NCI-H1105 treated with DMSO at 0.1 percent for 48 hours (cell line): Measurements from ENCODE around the gene THBS4.
"Not testable (repeated sequence)": the region's sequence is repeated elsewhere in the genome, so short reads cannot be mapped to it uniquely, and the experiment has no call there.

Experiments
- DNase-seq: peaks from one replicate; lab custom pipeline; 2025; lab: John Stamatoyannopoulos, UW

THBS4 gene

GRCh38 chr5:80076131-80077050, 41.2 kb downstream of the THBS4 start:
- DNase-seq: no peak

- DNase-seq: no peak
These were observed 42.0 kb downstream of the THBS4 start for GRCh38 chr5:80077051-80077714.

DNA sequence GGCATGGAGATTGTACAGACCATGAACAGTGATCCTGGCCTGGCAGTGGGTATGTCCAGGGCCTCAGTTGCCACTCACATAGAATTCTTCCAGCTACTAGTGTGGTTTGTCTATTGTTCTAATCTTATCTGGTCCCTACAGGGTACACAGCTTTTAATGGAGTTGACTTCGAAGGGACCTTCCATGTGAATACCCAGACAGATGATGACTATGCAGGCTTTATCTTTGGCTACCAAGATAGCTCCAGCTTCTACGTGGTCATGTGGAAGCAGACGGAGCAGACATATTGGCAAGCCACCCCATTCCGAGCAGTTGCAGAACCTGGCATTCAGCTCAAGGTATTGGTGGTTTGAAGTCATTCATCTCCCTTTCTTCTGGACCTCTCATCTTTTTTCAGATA, 43.8 kb downstream of the THBS4 start:
- DNase-seq: no peak

DNA sequence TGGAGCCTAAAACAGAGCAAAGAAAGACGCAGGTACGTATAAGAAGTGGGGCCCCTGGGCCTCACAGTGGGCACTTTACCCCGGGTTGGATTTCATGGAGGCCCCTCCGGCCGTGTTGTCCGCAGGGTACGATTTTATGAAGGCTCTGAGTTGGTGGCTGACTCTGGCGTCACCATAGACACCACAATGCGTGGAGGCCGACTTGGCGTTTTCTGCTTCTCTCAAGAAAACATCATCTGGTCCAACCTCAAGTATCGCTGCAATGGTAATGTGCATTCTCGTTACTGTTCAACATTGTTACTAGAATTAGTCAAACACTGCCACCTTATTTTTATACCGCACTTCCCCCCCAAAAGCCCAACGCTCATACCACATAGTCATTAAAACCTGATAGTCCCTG, 47.1 kb downstream of the THBS4 start:
- DNase-seq: no peak

DNA sequence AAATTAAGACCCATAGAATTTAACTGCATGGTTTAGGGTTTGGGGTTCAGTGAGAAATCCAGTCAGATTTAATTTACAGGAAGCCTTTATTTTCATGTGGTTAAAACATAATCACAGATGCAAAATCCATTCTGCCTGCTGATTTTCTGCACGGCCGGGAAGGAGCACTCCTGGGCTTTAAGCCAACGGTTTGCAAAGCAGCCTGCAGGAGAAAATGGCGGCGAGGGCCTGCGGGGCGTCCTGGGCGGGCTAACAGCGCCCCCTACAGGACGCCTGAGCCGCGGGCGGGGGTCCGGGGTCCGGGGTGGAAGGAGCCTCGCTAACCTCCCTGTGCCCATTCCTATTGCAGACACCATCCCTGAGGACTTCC, 47.6 kb downstream of the THBS4 start:
- peak; percentile 71 for DNase-seq

DNA sequence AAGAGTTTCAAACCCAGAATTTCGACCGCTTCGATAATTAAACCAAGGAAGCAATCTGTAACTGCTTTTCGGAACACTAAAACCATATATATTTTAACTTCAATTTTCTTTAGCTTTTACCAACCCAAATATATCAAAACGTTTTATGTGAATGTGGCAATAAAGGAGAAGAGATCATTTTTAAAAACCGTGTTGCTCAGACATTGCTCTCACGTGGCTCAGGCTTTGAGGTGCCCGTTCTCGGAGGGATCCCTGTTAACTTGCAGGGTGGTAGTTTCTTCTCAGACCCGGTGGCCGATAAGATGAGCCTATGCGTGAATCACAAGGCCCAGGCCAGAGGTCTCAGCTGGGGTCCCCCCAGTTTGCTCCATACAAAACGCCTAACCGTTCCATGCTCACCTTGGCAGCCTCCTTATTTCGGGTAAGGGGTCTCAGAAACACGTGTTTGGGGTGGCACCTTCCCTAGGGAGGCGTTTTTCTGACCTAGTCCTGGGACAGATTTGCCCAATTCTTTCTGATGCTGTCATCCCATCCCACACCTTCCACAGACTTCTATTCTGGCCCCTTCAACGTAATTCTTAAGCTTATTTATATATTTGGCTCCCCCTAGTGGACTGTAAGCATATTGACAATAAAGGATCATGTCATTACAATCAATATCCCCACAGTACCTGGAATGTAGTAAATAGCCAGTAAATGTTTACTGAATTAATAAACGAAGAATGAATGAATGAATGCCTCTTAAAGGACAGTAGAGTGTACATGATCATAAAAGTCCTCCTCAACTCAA, 48.1 kb downstream of the THBS4 start:
- peak; percentile 78 for DNase-seq

- DNase-seq: no peak
These were observed 55.7 kb downstream of the THBS4 start for GRCh38 chr5:80090884-80091166.

DNA sequence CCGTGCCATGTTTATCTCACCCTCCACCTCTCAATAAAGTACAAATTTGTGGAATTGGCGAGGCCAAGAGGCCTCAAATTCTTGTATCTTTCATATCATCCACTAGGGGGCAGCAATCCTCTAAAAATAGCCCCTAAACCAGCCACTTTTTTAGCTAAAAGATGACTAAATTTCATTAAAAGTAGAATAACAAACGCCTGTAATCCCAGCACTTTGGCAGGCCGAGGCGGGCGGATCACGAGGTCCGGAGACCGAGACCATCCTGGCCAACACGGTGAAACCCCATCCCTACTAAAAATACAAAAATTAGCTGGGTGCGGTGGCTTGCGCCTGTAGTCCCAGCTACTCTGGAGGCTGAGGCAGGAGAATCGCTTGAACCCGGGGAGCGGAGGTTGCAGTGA, 56.6 kb downstream of the THBS4 start:
- peak; percentile 26 for DNase-seq

DNA sequence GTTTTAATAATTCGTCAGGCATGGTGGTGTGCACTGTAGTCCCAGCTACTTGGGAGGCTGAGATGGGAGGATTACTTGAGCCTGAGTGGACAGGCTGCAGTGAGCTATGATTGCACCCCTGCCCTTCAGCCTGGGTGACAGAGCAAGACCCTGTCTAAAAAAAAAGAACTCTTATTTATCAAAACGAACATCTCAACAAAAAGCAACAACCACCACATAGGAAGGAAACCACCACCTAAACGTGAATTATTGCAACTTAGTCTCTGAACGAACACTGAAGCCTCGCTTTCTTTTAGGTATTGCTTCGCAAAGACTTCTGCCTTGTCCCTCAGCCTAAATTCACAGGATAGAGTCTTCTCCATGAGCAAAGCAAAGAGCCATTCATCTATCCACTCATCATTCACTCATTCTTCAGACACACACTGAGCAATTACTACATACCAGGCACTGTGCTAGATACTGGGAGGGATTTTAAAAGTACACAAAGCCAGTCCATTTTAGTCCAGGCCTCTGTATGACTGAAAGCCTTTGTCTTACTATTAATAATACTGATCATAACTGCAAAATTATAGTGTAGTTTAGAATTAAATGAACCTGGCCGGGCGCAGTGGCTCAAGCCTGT, 57.4 kb downstream of the THBS4 start:
- DNase-seq: no peak

DNA sequence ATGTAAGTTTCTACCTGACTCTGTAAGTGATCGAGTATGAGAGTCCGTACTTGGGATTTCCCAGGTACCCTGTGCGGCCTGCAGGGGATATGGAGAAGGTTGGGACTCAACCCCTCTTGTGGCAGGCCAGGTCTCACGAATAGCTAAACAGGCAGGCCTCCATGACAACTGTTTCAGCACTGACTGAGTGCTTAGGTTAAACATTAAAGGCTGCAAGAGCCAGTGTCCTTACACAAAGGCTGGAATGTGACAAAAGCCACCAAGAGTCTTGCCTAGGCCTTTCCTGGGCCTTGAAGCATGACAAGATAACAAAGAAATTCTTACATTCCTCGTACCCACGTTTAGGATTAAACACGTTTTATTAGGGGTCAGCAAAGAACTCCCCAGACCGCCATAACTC, 58.6 kb downstream of the THBS4 start:
- no peak for DNase-seq

GRCh38 chr5:80094236-80094738, 59.1 kb downstream of the THBS4 start:
- no peak for DNase-seq

- no peak for DNase-seq
These were observed 62.3 kb downstream of the THBS4 start for GRCh38 chr5:80097451-80097850.

DNA sequence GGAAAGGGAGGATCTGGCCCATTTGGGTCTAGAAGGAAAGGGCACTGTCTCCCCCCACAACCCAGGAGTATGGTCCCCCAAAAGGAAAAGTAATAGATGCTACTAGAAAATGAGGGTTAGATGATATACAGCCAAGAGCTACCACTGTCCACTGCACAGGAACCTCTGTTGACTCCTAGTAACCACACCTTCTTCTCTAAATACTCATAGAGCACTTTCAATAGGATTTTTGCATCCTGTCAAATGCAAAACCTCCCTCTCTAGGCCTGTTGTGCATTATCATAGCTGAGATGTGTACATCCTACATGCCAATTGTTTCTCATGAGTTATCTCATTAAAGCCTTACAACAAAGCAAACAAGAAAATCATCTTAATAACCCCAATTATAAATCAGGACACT, 66.8 kb downstream of the THBS4 start:
- no peak for DNase-seq

DNA sequence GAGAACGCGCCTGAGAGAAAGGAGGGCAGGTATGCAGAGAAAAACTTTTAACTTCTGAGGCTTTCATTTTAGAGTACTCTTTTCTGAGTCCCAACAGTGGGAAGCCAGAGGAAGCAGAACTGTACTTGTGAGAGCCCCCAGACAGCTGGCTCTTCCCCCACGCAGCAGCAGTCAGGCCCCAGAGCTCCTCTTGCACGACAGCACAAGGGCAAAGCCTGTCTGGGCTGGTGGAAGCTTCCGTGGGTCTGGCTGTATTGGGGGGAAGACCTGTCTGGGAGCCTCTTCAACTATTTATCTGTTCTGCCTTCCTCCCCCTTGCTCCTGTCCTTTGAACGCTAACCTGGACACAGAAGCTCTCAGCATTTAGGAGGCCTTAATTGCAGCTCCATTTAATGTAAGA, 68.2 kb downstream of the THBS4 start:
- no peak for DNase-seq

- DNase-seq: no peak
These were observed 70.7 kb downstream of the THBS4 start for GRCh38 chr5:80105698-80106439.

DNA sequence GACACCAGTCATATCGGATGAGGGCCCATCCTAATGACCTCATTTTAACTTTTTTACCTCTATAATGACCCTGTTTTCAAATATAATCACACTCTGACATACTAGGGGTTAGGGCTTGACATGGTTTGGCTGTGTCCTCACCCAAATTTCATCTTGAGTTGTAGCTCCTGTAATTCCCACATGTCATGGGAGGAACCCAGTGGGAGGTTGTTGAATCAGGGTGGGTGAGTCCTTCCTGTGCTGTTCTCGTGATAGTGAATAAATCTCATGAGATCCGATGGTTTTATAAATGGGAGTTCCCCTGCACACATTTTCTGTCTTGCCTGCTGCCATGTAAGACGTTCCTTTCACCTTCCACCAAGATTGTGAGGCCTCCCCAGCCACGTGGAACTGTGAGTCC, 71.8 kb downstream of the THBS4 start:
- DNase-seq: no peak

- DNase-seq: no peak
These were observed 74.7 kb downstream of the THBS4 start for GRCh38 chr5:80109646-80110478.

GRCh38 chr5:80111376-80111990, 76.3 kb downstream of the THBS4 start:
- DNase-seq: not testable (repeated sequence)

- DNase-seq: no peak
These were observed 79.7 kb downstream of the THBS4 start for GRCh38 chr5:80114860-80115259.

- DNase-seq: no peak
These were observed 80.9 kb downstream of the THBS4 start for GRCh38 chr5:80116000-80116399.
